GM12865 (cell line): ENCODE data around the gene TANC1.

Source experiments
- DNase-seq: peaks from one replicate; pipeline ENCODE4 v3.0.0; 2010; ENCODE audit warnings: low read depth
- H3K4me3 ChIP-seq: 2 replicates; pipeline ENCODE4 v1.5.1; 2011; ENCODE audit warnings: mild to moderate bottlenecking, low read depth, low read length, control low read depth
- CTCF ChIP-seq: IDR thresholded peaks from 2 replicates; pipeline ENCODE4 v1.5.1; 2011; ENCODE audit warnings: low read length, control low read depth, low read depth, inconsistent platforms; ENCODE audit not compliant: insufficient read depth; ENCODE audit errors: missing control alignments

TANC1 gene

GRCh38 chr2:159256159-159256558 lies 287.7 kb downstream of the TANC1 start:
- no peak overlapping the region for H3K4me3 ChIP-seq
- DNase-seq = no peak
- TF ChIP-seq CTCF = no peak

- DNase-seq = no peak
- no peak for TF ChIP-seq CTCF
- no peak overlapping the region for H3K4me3 ChIP-seq
Observed at GRCh38 chr2:159262226-159262625, 293.8 kb downstream of the TANC1 start.

- DNase-seq = no peak
- H3K4me3 ChIP-seq = no peak overlapping the region
- no peak for TF ChIP-seq CTCF
Observed at GRCh38 chr2:159262904-159263303, 294.5 kb downstream of the TANC1 start.

- DNase-seq = no peak
- no peak overlapping the region for H3K4me3 ChIP-seq
- TF ChIP-seq CTCF = no peak
Observed at GRCh38 chr2:159265171-159265576, 296.7 kb downstream of the TANC1 start.

- no peak overlapping the region for H3K4me3 ChIP-seq
- TF ChIP-seq CTCF = no peak
- DNase-seq = peak; percentile 10
Observed at GRCh38 chr2:159266554-159266953, 298.1 kb downstream of the TANC1 start.

GRCh38 chr2:159267921-159268320 lies 299.5 kb downstream of the TANC1 start:
- H3K4me3 ChIP-seq = no peak overlapping the region
- TF ChIP-seq CTCF = no peak
- no peak for DNase-seq

- no peak for TF ChIP-seq CTCF
- no peak for DNase-seq
- no peak overlapping the region for H3K4me3 ChIP-seq
Observed at GRCh38 chr2:159270744-159271379, 302.4 kb downstream of the TANC1 start.
